ENCODE data around the gene BAIAP2L1.
"Not testable (repeated sequence)": the region's sequence is repeated elsewhere in the genome, so short reads cannot be mapped to it uniquely, and the experiment has no call there.

BAIAP2L1 gene

GRCh38 chr7:98400542-98401340, at the start of gene BAIAP2L1:
TSS of gene BAIAP2L1 (minus strand) at chr7:98401090. CDS start at chr7:98400852, 238 bp downstream.
- DNase-seq (ENCODE audit: low spot score) = peak; percentile 86

- DNase-seq (ENCODE audit: low spot score) = no peak
Measured at GRCh38 chr7:98448766-98449165, 47.9 kb upstream of the BAIAP2L1 start.

- DNase-seq (ENCODE audit: low spot score) = not testable (repeated sequence)
Measured at GRCh38 chr7:98440992-98441391, 40.1 kb upstream of the BAIAP2L1 start.

- DNase-seq (ENCODE audit: low spot score) = no peak
Measured at GRCh38 chr7:98439484-98439883, 38.6 kb upstream of the BAIAP2L1 start.

GRCh38 chr7:98434087-98434486, 33.2 kb upstream of the BAIAP2L1 start:
- DNase-seq (ENCODE audit: low spot score) = no peak

- no peak for DNase-seq (ENCODE audit: low spot score)
Measured at GRCh38 chr7:98429799-98430198, 28.9 kb upstream of the BAIAP2L1 start.

- no peak for DNase-seq (ENCODE audit: low spot score)
Measured at GRCh38 chr7:98423043-98423442, 22.2 kb upstream of the BAIAP2L1 start.

GRCh38 chr7:98420966-98421612, 20.2 kb upstream of the BAIAP2L1 start:
- peak; percentile 20 for DNase-seq (ENCODE audit: low spot score)

GRCh38 chr7:98419988-98420387, 19.1 kb upstream of the BAIAP2L1 start:
- DNase-seq (ENCODE audit: low spot score) = not testable (repeated sequence)

- not testable (repeated sequence) for DNase-seq (ENCODE audit: low spot score)
Measured at GRCh38 chr7:98419316-98419691, 18.4 kb upstream of the BAIAP2L1 start.

- DNase-seq (ENCODE audit: low spot score) = peak; percentile 99
Measured at GRCh38 chr7:98418636-98419315, 17.9 kb upstream of the BAIAP2L1 start.

- peak; percentile 65 for DNase-seq (ENCODE audit: low spot score)
Measured at GRCh38 chr7:98418271-98418635, 17.4 kb upstream of the BAIAP2L1 start.

- DNase-seq (ENCODE audit: low spot score) = peak; percentile 51
Measured at GRCh38 chr7:98417604-98418270, 16.8 kb upstream of the BAIAP2L1 start.

- no peak for DNase-seq (ENCODE audit: low spot score)
Measured at GRCh38 chr7:98414205-98414900, 13.5 kb upstream of the BAIAP2L1 start.

GRCh38 chr7:98413655-98414054, 12.8 kb upstream of the BAIAP2L1 start:
- not testable (repeated sequence) for DNase-seq (ENCODE audit: low spot score)

- DNase-seq (ENCODE audit: low spot score) = no peak
Measured at GRCh38 chr7:98409843-98410242, 9.0 kb upstream of the BAIAP2L1 start.

GRCh38 chr7:98408146-98408545, 7.3 kb upstream of the BAIAP2L1 start:
- DNase-seq (ENCODE audit: low spot score) = not testable (repeated sequence)

- no peak for DNase-seq (ENCODE audit: low spot score)
Measured at GRCh38 chr7:98406827-98407226, 5.9 kb upstream of the BAIAP2L1 start.

GRCh38 chr7:98404840-98405239, 4.0 kb upstream of the BAIAP2L1 start:
- DNase-seq (ENCODE audit: low spot score) = no peak

GRCh38 chr7:98399890-98400541, 874 bp downstream of the BAIAP2L1 start:
- no peak for DNase-seq (ENCODE audit: low spot score)

- no peak for DNase-seq (ENCODE audit: low spot score)
Measured at GRCh38 chr7:98399462-98399861, 1.4 kb downstream of the BAIAP2L1 start.

Measured in AG08395 (cell line).